ENCODE data around the gene HPS3. TPM values are rescaled to one million over a fixed set of nuclear protein-coding genes. Genes with fewer than 3 reads are reported as not detected.
"Not testable (repeated sequence)": the region's sequence is repeated elsewhere in the genome, so short reads cannot be mapped to it uniquely, and the experiment has no call there.

Gene HPS3
- 27.5 TPM for total RNA-seq

- DNase-seq (ENCODE audit: low spot score): peak; percentile 93
These were observed at the start of gene HPS3 for GRCh38 chr3:149129326-149130205. Gene HPS3 (plus strand): TSS chr3:149129638. CDS start chr3:149129724, 86 bp downstream.

GRCh38 chr3:149080011-149080698 lies 49.3 kb upstream of the HPS3 start:
- no peak for DNase-seq (ENCODE audit: low spot score)

DNA sequence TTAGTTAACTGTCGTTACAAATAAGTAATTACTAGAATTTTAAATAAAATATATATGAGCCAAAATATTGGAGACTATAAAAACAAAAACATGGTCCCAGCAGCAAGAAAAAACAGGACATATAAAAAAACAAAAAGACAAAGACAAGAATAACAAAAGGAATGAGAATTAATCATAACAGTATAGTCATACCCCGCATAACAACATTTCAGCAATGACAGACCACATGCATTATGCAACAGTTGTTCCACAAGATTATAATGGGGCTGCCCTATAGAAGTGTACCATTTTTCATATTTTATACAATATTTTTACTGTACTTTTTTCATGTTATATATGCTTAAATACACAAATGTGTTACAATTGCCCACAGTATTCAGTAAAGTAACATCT lies 48.7 kb upstream of the HPS3 start:
- no peak for DNase-seq (ENCODE audit: low spot score)

- no peak for DNase-seq (ENCODE audit: low spot score)
These were observed 47.7 kb upstream of the HPS3 start for GRCh38 chr3:149081772-149082171.

DNA sequence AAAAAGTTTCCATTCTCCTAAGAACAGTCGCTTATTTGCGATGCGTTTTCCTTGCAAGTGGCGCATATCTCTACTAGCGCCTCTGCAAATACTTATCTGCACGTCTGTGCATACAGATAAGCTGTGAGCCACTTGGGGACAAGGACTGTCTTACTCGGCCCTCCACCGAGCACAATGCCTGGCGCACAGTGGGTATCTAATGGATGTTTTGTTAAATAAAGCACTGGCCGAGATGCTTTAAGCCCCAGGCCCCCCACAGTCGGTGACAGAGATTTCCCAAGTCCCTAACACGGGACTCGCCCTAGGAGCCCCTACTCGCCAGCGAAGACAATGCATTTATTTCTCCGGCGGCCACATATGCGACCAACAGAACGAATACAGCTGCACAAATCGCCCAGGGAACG lies 43.6 kb upstream of the HPS3 start:
- DNase-seq (ENCODE audit: low spot score): no peak

DNA sequence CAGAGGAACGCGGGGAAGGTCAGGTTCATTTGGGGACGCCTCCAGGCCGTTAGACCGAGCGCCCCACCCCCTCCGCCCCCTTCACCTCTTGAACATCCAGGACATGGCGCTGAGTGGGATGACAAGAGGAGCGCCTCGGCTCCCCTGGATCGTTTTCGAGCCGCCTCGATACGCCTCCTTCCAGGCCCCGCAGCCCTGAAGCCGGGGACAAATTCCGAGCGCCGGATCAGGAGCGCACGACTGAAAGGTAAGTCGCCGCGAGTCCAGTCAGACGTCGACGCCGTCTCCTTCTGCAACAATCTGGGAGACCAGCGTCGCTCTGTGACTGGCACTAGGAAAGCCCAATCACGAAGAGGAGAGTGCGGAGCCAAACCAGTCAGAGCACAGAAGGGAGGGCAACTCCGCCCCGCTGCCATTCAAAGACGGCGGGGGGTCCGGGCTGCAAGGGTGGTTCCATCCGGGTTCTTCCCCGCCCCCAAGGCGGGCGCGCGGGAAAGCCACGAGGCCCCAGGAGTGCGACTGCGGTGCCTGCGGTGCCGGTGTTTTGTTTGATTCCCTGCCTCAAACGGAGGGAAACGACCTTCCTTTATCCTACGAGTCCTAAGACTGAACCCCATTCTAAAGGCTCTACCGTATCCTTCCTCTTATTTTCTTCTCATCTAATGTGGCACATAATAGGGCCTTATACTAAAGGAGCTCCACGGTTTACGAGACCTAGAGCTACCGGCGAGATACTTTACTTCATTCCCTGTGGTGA lies 43.0 kb upstream of the HPS3 start, which contains the start of gene HLTF:
TSS of gene HLTF (minus strand) at position 302 of the 757 bp plus-strand sequence. CDS start at position 105, 197 bp downstream.
- DNase-seq (ENCODE audit: low spot score): peak; percentile 96

DNA sequence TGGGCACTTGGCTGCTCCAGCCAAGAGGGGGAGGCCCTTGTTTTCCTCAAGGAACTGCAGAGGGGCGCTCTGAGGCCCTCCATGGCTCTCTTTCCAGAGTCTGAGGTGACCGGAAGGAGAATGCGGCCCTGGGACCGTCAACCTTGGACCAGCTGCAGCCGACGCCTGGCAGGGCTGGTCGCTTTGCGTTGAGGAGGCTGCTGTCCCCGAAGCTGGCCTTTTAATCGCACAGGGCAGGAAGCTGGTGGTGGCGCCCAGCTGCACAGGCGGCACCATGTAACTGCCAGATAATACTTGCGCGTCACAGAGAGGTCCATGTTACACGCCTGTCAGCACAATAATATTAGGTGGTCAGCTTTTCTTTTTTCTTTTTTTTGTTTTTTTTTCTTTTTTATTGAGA lies 42.2 kb upstream of the HPS3 start:
- no peak for DNase-seq (ENCODE audit: low spot score)

GRCh38 chr3:149089395-149089794 lies 40.0 kb upstream of the HPS3 start:
- DNase-seq (ENCODE audit: low spot score): no peak

GRCh38 chr3:149090461-149090860 lies 39.0 kb upstream of the HPS3 start:
- no peak for DNase-seq (ENCODE audit: low spot score)

GRCh38 chr3:149090907-149091306 lies 38.5 kb upstream of the HPS3 start:
- DNase-seq (ENCODE audit: low spot score): no peak

DNA sequence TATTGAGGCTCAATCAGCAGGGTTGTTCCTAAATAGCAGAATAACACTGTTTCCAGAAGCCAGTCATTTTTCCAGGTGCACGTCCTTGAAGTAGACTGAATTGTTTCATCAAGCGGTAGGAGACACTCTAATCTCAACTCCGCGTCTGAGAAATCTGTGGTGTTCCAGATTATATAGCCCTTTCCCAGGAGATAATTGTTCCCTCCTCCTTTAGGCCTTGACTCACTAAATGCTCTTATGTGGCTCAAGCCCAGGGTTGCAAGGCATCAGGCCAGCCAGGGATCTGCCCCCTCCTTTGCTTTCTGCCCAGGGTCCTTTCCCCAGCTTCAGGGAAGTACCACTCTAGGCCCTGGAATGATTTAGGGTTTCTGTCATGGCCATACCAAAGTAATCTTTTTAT lies 37.5 kb upstream of the HPS3 start:
- no peak for DNase-seq (ENCODE audit: low spot score)

DNA sequence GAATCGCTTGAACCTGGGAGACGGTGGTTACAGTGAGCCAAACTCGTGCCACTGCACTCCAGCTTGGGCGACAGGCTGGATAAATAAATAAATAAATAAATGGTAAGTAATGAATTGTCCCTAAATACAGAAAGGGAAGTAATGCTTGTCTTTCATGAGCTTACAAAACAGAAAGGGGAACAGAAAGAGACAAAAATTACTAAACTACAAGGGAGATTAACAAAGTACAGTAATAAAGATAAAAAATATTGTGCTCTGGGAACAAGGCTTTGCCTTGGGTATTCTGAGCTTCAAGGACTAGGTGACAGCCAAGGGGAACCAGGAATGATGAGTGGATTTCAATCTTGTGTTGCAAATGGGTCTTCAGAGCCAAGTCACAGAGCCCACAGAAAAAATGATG lies 34.0 kb upstream of the HPS3 start:
- no peak for DNase-seq (ENCODE audit: low spot score)

GRCh38 chr3:149097987-149098386 lies 31.5 kb upstream of the HPS3 start:
- DNase-seq (ENCODE audit: low spot score): not testable (repeated sequence)

DNA sequence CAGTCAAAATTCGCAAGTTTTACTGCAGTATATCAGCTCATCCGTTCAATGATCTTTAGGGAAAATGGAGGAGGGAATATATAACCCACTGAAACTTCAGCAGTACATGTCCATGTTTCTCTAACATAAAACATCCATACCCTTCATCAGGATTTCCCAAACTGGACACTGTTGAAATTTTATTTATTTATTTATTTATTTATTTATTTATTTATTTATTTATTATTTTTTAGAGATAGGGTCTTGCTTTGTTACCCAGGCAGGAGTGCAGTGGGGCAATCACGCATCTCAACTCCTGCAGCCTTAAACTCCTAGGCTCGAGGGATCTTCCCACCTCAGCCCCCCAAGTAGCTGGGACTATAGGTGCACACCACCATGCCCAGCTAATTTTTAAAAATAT lies 28.3 kb upstream of the HPS3 start:
- DNase-seq (ENCODE audit: low spot score): no peak

DNA sequence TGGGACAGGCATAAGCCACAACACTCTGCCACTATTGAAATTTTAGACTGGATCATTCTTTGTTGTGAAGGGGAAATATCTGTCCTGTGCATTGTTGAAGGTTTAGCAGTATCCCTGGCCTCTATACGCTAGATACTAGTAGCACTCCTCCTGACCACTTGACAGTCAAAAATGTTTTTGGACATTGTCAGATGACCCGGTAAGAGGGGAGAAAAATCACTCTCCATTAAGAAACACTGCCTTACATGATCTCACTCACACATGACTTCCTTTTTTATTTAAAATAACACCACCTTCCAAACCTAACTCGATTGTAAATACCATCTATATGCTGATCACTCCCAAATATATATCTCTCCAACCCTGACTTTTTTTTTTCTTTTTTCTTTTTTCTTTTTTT lies 27.8 kb upstream of the HPS3 start:
- no peak for DNase-seq (ENCODE audit: low spot score)

- DNase-seq (ENCODE audit: low spot score): no peak
These were observed 25.0 kb upstream of the HPS3 start for GRCh38 chr3:149104484-149104883.

DNA sequence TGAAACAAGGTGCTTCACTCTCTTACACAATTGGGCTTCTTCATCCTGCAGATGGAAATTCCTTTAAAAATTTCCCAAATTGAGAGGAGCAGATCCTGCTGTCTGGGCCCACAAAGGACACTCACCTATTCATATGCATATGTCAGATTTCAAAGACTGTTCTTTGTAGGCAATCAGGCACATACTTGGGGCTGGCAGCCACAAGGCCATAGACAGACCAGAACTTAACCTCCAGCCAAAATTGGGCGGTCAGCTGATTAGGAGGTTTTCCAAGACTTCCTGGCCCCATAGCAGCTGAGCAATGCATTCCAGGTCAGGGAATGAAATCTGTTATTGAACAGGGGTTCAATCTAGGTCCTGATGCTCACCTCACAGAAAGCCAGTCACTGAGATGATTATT lies 15.0 kb upstream of the HPS3 start:
- DNase-seq (ENCODE audit: low spot score): no peak

GRCh38 chr3:149115114-149115513 lies 14.3 kb upstream of the HPS3 start:
- no peak for DNase-seq (ENCODE audit: low spot score)

- DNase-seq (ENCODE audit: low spot score): no peak
These were observed 10.7 kb upstream of the HPS3 start for GRCh38 chr3:149118724-149119123.

- DNase-seq (ENCODE audit: low spot score): no peak
These were observed 10.0 kb upstream of the HPS3 start for GRCh38 chr3:149119466-149119865.

- DNase-seq (ENCODE audit: low spot score): no peak
These were observed 9.1 kb upstream of the HPS3 start for GRCh38 chr3:149120051-149120972.

Data from ureter (tissue), 1 donor.